ENCODE results near the gene ZNF646. TPM values are rescaled to one million over a fixed set of nuclear protein-coding genes. Genes with fewer than 3 reads are reported as not detected.

The ZNF646 gene
- total RNA-seq, 1 experiment from 2014 or later = 26.8 TPM

DNA sequence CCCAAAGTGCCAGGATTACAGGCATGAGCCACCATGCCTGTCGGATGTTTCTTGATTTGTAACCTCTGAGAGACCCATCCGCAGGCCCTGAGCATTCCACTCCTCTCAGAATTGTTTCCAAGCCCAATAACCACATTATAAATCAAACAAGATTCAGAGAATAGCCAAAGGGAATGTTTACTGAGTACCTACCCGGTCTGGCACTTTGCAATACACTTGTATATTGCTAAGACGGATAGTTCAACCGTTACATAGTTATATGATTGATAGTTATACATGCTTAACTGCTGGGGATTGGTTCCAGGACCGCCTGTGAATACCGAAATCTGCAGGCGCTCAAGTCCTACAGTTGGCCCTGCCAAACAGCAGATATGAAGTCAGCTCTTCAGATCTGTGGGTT is 40.2 kb downstream of the ZNF646 start:
- no peaks in the 10 kb centered on the region for H3K27me3 ChIP-seq (ENCODE audit: control insufficient read depth, insufficient read depth, low read length)
- ChIA-PET CTCF (interaction anchor here (0.5 kb wide), 1 partner anchor 123 kb away, joined by 4 read pairs; no protein-coding TSS in a partner anchor), POLR2A (no interaction called here)
- H3K36me3 ChIP-seq (ENCODE audit: control insufficient read depth, insufficient read depth, low read length) = no peaks in the 10 kb centered on the region; the same call in 1 of the 2 replicates
- H3K9me3 ChIP-seq (ENCODE audit: control insufficient read depth, insufficient read depth, low read depth, low read length) = no peaks in the 10 kb centered on the region
- H3K4me3 ChIP-seq (ENCODE audit: low read depth in 2 of 2, low read length in 2 of 2) = no peak overlapping the region
- DNase-seq (ENCODE audit: low read depth, low spot score) = no peak
- no peak for ATAC-seq
- intact Hi-C loops (cut with micrococcal nuclease; ENCODE audit: unreplicated experiment) = no loop called here
- in situ Hi-C loops (cut with HindIII; ENCODE audit: low pct_unique_long_range_greater_than_20kb, low sequenced_read_pairs) = no loop called here
- H3K27ac ChIP-seq (ENCODE audit: low read length) = no peak overlapping the region
- H3K4me1 ChIP-seq (ENCODE audit: control insufficient read depth, insufficient read depth, low read length) = peaks cover 19% of the 10 kb centered on the region
- no TSS peak for BruUV-seq (replicated peaks)
- TF ChIP-seq TCF7L2 (IDR thresholded peaks at IDR 0.05; ENCODE audit: low read depth, low read length) (no peak), CTCF (IDR thresholded peaks at IDR 0.05) (no peak), SIN3A (IDR thresholded peaks at IDR 0.05; ENCODE audit: borderline replicate concordance, insufficient read depth, low read depth, low read length) (no peak), POLR2AphosphoS5 (IDR thresholded peaks at IDR 0.05; ENCODE audit: low read depth, low read length) (no peak)
- TF ChIP-seq, protein P1, sequence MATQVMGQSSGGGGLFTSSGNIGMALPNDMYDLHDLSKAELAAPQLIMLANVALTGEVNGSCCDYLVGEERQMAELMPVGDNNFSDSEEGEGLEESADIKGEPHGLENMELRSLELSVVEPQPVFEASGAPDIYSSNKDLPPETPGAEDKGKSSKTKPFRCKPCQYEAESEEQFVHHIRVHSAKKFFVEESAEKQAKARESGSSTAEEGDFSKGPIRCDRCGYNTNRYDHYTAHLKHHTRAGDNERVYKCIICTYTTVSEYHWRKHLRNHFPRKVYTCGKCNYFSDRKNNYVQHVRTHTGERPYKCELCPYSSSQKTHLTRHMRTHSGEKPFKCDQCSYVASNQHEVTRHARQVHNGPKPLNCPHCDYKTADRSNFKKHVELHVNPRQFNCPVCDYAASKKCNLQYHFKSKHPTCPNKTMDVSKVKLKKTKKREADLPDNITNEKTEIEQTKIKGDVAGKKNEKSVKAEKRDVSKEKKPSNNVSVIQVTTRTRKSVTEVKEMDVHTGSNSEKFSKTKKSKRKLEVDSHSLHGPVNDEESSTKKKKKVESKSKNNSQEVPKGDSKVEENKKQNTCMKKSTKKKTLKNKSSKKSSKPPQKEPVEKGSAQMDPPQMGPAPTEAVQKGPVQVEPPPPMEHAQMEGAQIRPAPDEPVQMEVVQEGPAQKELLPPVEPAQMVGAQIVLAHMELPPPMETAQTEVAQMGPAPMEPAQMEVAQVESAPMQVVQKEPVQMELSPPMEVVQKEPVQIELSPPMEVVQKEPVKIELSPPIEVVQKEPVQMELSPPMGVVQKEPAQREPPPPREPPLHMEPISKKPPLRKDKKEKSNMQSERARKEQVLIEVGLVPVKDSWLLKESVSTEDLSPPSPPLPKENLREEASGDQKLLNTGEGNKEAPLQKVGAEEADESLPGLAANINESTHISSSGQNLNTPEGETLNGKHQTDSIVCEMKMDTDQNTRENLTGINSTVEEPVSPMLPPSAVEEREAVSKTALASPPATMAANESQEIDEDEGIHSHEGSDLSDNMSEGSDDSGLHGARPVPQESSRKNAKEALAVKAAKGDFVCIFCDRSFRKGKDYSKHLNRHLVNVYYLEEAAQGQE (IDR thresholded peaks at IDR 0.05; ENCODE audit: insufficient read depth in 1 of 2, low read depth in 2 of 2, low read length in 1 of 2) = no peak

GRCh38 chr16:31117384-31118222 is 43.4 kb downstream of the ZNF646 start, which contains the start of gene KAT8:
Gene KAT8, plus strand, starts transcription at chr16:31117664. Its CDS starts 18 bp downstream, at chr16:31117682.
- DNase-seq (ENCODE audit: low read depth, low spot score) (peak; percentile 85), ATAC-seq (peak; percentile 97)
- H3K4me1 ChIP-seq (ENCODE audit: control insufficient read depth, insufficient read depth, low read length) = peaks cover 19% of the 10 kb centered on the region
- no peaks in the 10 kb centered on the region for H3K9me3 ChIP-seq (ENCODE audit: control insufficient read depth, insufficient read depth, low read depth, low read length)
- H3K4me3 ChIP-seq (ENCODE audit: low read depth in 2 of 2, low read length in 2 of 2) = peak within 1 kb of the TSS; percentile 62 to 95
- in situ Hi-C loops (cut with HindIII; ENCODE audit: low pct_unique_long_range_greater_than_20kb, low sequenced_read_pairs) (no loop called here), intact Hi-C loops (cut with micrococcal nuclease; ENCODE audit: unreplicated experiment) (no loop called here)
- ChIA-PET POLR2A (interaction anchor here (0.5 to 1.6 kb wide), 12 partner anchors 9 to 125 kb away, joined by 3 to 10 read pairs (median 5); partner anchors contain the start of genes FUS and PRSS8), CTCF (interaction anchor here (0.5 to 1.3 kb wide), 6 partner anchors 17 to 343 kb away, joined by 3 to 9 read pairs (median 6); no protein-coding TSS in a partner anchor)
- peaks cover 9% of the 10 kb centered on the region for H3K36me3 ChIP-seq (ENCODE audit: control insufficient read depth, insufficient read depth, low read length)
- TSS peak; percentile 84 for BruUV-seq (replicated peaks)
- H3K27ac ChIP-seq (ENCODE audit: low read length) = peak within 1 kb of the TSS; percentile 79
- no peaks in the 10 kb centered on the region for H3K27me3 ChIP-seq (ENCODE audit: control insufficient read depth, insufficient read depth, low read length)
- TF ChIP-seq, protein P1 (IDR thresholded peaks at IDR 0.05; ENCODE audit: insufficient read depth in 1 of 2, low read depth in 2 of 2, low read length in 1 of 2) = no peak
- peak; percentile 93 for TF ChIP-seq POLR2AphosphoS5 (IDR thresholded peaks at IDR 0.05; ENCODE audit: low read depth, low read length)

All from Panc1 (cell line).